K562 (cell line): ENCODE results near the gene RRAS. TPM values are rescaled to one million over a fixed set of nuclear protein-coding genes. Genes with fewer than 3 reads are reported as not detected.

Source experiments
- ATAC-seq: fragments of 200-7000 bp; cut with Tn5 transposase; 3 replicates; pipeline ENCODE4 v1.9.1; 2020; ENCODE audit warnings: moderate library complexity
- BruUV-seq: library from RNA; stranded (reverse); fragments of 400-500 nt; replicated peaks from 2 replicates; lab custom pipeline; 2021; lab: Mats Ljungman, UMichigan
- CTCF ChIA-PET: fragments of 300-600 bp; formaldehyde crosslinking; extraction: SDS; loops from one replicate; lab custom pipeline; 2021; ENCODE audit warnings: low intra/inter-chr PET ratio; lab: Yijun Ruan, JAX
- POLR2A ChIA-PET: fragments of 300-600, 350-650 bp; sonication (Branson Sonifier 250); formaldehyde crosslinking; extraction: SDS; loops from one replicate; lab custom pipeline; 2021; ENCODE audit warnings: antibody characterized with exemption, inconsistent platforms; lab: Yijun Ruan, JAX
- DNase-seq, 4 experiments: peaks; one replicate each; pipeline versions ENCODE4 v3.0.0 to v3.0.0-alpha.2; 2011 to 2018; ENCODE audit warnings: low spot score in 3 of 4, mixed read lengths in 3 of 4; ENCODE audit errors: extremely low read depth in 1 of 4
- FAIRE-seq: peaks from 2 replicates; lab custom pipeline; 2011; peaks lifted over from hg19 to GRCh38; lab: Jason Lieb, UNC
- H2AFZ ChIP-seq: 2 replicates; pipeline ENCODE4 v1.6.0; 2011; ENCODE audit warnings: low read depth, low read length, control low read depth, inconsistent platforms
- H3K27ac ChIP-seq: fragments of 200-600 bp; 3 replicates; pipeline ENCODE4 v1.8.0; 2011; ENCODE audit warnings: low read depth, mild to moderate bottlenecking, control low read depth, inconsistent platforms, low read length, moderate library complexity, mixed read lengths; ENCODE audit errors: extremely low read depth
- H3K27me3 ChIP-seq, 2 experiments: fragments of 300-600 bp in 1 of 2; 2 replicates in 1 of 2; 3 replicates in 1 of 2; pipeline versions ENCODE4 v1.6.0 to v1.8.0; 2011; ENCODE audit warnings: inconsistent platforms in 2 of 2, low read length in 2 of 2, mild to moderate bottlenecking in 1 of 2, mixed read lengths in 1 of 2, moderate library complexity in 1 of 2; ENCODE audit not compliant: control insufficient read depth in 2 of 2, insufficient read depth in 2 of 2
- H3K36me3 ChIP-seq: fragments of 300-600 bp; 3 replicates; pipeline ENCODE4 v1.8.0; 2011; ENCODE audit warnings: mild to moderate bottlenecking, low read length, inconsistent platforms; ENCODE audit not compliant: control insufficient read depth, insufficient read depth
- H3K4me1 ChIP-seq, 2 experiments: fragments of 200-600 bp in 1 of 2; replicated peaks in 1 of 2; 2 replicates in 1 of 2; 3 replicates in 1 of 2; pipeline versions ENCODE4 v1.5.1 to v1.8.0; 2011; ENCODE audit warnings: inconsistent platforms in 2 of 2, low read length in 2 of 2, mild to moderate bottlenecking in 1 of 2, mixed read lengths in 1 of 2, moderate library complexity in 1 of 2; ENCODE audit not compliant: control insufficient read depth in 2 of 2, insufficient read depth in 2 of 2
- H3K4me2 ChIP-seq: 2 replicates; pipeline ENCODE4 v1.6.1; 2011; ENCODE audit warnings: low read length, control low read depth, inconsistent platforms, mixed read lengths; ENCODE audit not compliant: insufficient read depth
- H3K4me3 ChIP-seq: fragments of 200-600 bp; sonication (generic), shearing (Covaris generic); 2 replicates; pipeline ENCODE4 v1.5.1; 2016; ENCODE audit warnings: control low read depth, inconsistent platforms
- H3K79me2 ChIP-seq: fragments of 200-600 bp; 3 replicates; pipeline ENCODE4 v1.8.0; 2011; ENCODE audit warnings: low read length, inconsistent platforms; ENCODE audit not compliant: control insufficient read depth, insufficient read depth
- H3K9ac ChIP-seq, 2 experiments: 2 replicates each; pipeline versions ENCODE4 v1.6.0 to v1.6.1; 2011; ENCODE audit warnings: low read depth in 2 of 2, low read length in 2 of 2, control low read depth in 1 of 2, inconsistent platforms in 1 of 2, mild to moderate bottlenecking in 1 of 2, mixed read lengths in 1 of 2; ENCODE audit not compliant: insufficient read depth in 1 of 2
- H3K9me1 ChIP-seq: one replicate; pipeline ENCODE4 v1.6.0; 2011; ENCODE audit warnings: inconsistent platforms, mild to moderate bottlenecking, low read length, moderate library complexity; ENCODE audit not compliant: control insufficient read depth, insufficient read depth
- H3K9me3 ChIP-seq: replicated peaks from 2 replicates; pipeline ENCODE4 v1.5.1; 2011; ENCODE audit warnings: low read depth, low read length, inconsistent platforms; ENCODE audit not compliant: control insufficient read depth, insufficient read depth
- H4K20me1 ChIP-seq: replicated peaks from 2 replicates; pipeline ENCODE4 v1.6.1; 2011; ENCODE audit warnings: low read length, inconsistent platforms, mixed read lengths; ENCODE audit not compliant: control insufficient read depth, insufficient read depth
- MCM2 ChIP-seq: fragments of 450-650 bp; IDR thresholded peaks from 2 replicates; pipeline ENCODE4 v1.6.1; 2017; ENCODE audit warnings: low read depth, mild to moderate bottlenecking
- NONO ChIP-seq, 2 experiments: fragments of 200-400 bp in 1 of 2; fragments of 450-650 bp in 1 of 2; formaldehyde crosslinking in 1 of 2; IDR thresholded peaks; 2 replicates each; pipeline ENCODE4 v1.6.1; 2017; ENCODE audit warnings: low read depth in 2 of 2, mild to moderate bottlenecking in 2 of 2, moderate library complexity in 2 of 2, low read length in 1 of 2
- POLR2G ChIP-seq: fragments of 200-400 bp; formaldehyde crosslinking; IDR thresholded peaks from 2 replicates; pipeline ENCODE4 v1.6.1; 2017; ENCODE audit warnings: low read depth, mild to moderate bottlenecking, antibody characterized with exemption, low read length, moderate library complexity
- RBFOX2 ChIP-seq: fragments of 200-400 bp; formaldehyde crosslinking; IDR thresholded peaks from 2 replicates; pipeline ENCODE4 v1.6.1; 2017; ENCODE audit warnings: low read depth, mild to moderate bottlenecking, low read length, moderate library complexity
- SIN3B ChIP-seq: fragments of 450-650 bp; IDR thresholded peaks from 2 replicates; pipeline ENCODE4 v1.6.1; 2017; ENCODE audit warnings: low read depth, mild to moderate bottlenecking, moderate library complexity
- SMARCB1 ChIP-seq: IDR thresholded peaks from 2 replicates; pipeline ENCODE4 v1.6.1; 2011; ENCODE audit warnings: improper control_type of control experiment, low read depth; ENCODE audit not compliant: insufficient read length
- WGBS: fragments of 100-300 bp; shearing (Covaris generic); methylation state at CpG from one replicate; pipeline ENCODE4 v1.1.6; 2016; ENCODE audit warnings: low coverage, mixed read lengths; ENCODE audit not compliant: insufficient coverage; ENCODE audit errors: missing lambda C conversion rate; 5-methylcytosine and 5-hydroxymethylcytosine counted together
- in situ Hi-C: fragments of 300-500 bp; cut with MboI; formaldehyde crosslinking; loops from 4 replicates; pipeline ENCODE4 v1.15.0; 2018; ENCODE audit warnings: inconsistent platforms, mixed read lengths
- intact Hi-C: fragments of 100-400 bp; cut with micrococcal nuclease; formaldehyde crosslinking; loops from 2 replicates; pipeline ENCODE4 v1.14.2; 2022
- polyA plus RNA-seq, 8 experiments: library from polyadenylated mRNA; depleted of rRNA in 4 of 8; stranded (reverse) in 5 of 8; unstranded in 3 of 8; fragments of >200 nt; fragmentation: Nextera tagmentation in 2 of 8; fragmentation: Illumina TruSeq in 1 of 8; extraction: Ambion mirVana in 2 of 8; extraction: Trizol in 1 of 8; gene quantifications; 2 replicates each; pipeline versions ENCODE4 v1.2.1 to v1.2.3, GENCODE V29; 2011 to 2014; ENCODE audit warnings: inconsistent platforms in 1 of 8, missing spikeins in 1 of 8
- total RNA-seq, 7 experiments: library from RNA; depleted of rRNA in 6 of 7; stranded (reverse); fragments of >200 nt in 6 of 7; fragmentation: Illumina TruSeq in 2 of 7; extraction: Trizol in 2 of 7; gene quantifications; 2 replicates each; pipeline versions ENCODE4 v1.2.1 to v1.2.3, GENCODE V29; 2011 to 2021; ENCODE audit warnings: low replicate concordance in 1 of 7
- TF ChIP-seq, protein P1 (sequence below): fragments of 450-650 bp; IDR thresholded peaks from 2 replicates; pipeline ENCODE4 v1.6.1; 2016; ENCODE audit warnings: antibody characterized with exemption
- TF ChIP-seq, protein P2 (sequence below): fragments of 450-650 bp; formaldehyde crosslinking; IDR thresholded peaks from 2 replicates; pipeline ENCODE4 v1.4.0; 2022; ENCODE audit warnings: mild to moderate bottlenecking, moderate library complexity

RRAS gene
- total and polyA plus RNA-seq, 9 of the 15 experiments (the other 6 are each of a cell fraction or from before 2014, with no cell fraction given), result 0.70 to 17.3 (median 8.2) TPM

DNA sequence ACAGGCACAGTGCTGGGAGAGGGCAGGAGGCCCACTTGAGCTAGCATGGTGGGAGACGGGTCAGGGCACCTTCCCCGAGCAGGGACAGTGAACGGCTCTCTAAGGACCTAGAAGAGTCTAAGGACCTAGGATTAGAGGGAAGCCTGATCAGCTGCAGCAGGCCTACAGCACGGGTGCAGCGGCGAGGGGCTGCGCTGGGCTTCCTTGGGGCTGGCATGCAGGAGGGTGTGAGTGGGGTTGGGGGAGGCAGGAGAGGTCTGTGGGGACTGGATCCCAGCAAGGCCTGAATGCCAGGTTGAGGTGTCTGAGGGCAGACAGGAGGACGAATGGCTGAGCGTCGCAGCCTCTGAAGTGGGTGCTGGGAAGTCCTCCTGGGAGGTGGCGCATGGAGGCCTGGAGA is 5.6 kb upstream of the RRAS start:
- WGBS, result 93% methylated on average over 10 of the region's 11 CpGs
- Histone ChIP-seq H4K20me1 (no peaks in the 10 kb centered on the region), H3K4me2 (no peak overlapping the region), H3K4me1 (peaks cover 17 to 30% of the 10 kb centered on the region in 2 experiments; a peak in 4 of 5 replicates), H3K79me2 (peaks cover 48% of the 10 kb centered on the region), H3K27ac (no peak overlapping the region), H3K9me1 (no peaks in the 10 kb centered on the region), H3K4me3 (no peak overlapping the region), H3K36me3 (peaks cover 63% of the 10 kb centered on the region; the same call in 2 of the 3 replicates), H3K9me3 (no peaks in the 10 kb centered on the region), H3K27me3 (no peaks in the 10 kb centered on the region), H2AFZ (no peak overlapping the region), H3K9ac (peak overlapping the region in 1 of 2 experiments; percentile 80; a peak in 2 of 4 replicates)
- FAIRE-seq, result no peak
- no TSS peak for BruUV-seq
- in situ Hi-C loops (no loop called here), intact Hi-C loops (no loop called here)
- TF ChIP-seq SMARCB1 (no peak), NONO (IDR thresholded peaks at IDR 0.05; ENCODE audit: low read depth in 2 of 2, low read length in 1 of 2) (no peak), POLR2G (peak; percentile 46), MCM2 (no peak), RBFOX2 (0 out of 2 replicates have a peak, but pooled peaks have one; percentile 29), SIN3B (no peak)
- TF ChIP-seq, protein P1, sequence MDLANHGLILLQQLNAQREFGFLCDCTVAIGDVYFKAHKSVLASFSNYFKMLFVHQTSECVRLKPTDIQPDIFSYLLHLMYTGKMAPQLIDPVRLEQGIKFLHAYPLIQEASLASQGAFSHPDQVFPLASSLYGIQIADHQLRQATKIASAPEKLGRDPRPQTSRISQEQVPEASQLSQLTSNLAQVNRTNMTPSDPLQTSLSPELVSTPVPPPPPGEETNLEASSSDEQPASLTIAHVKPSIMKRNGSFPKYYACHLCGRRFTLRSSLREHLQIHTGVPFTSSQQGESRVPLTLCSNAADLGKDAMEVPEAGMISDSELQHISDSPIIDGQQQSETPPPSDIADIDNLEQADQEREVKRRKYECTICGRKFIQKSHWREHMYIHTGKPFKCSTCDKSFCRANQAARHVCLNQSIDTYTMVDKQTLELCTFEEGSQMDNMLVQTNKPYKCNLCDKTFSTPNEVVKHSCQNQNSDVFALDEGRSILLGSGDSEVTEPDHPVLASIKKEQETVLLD, result no peak
- TF ChIP-seq, protein P2, sequence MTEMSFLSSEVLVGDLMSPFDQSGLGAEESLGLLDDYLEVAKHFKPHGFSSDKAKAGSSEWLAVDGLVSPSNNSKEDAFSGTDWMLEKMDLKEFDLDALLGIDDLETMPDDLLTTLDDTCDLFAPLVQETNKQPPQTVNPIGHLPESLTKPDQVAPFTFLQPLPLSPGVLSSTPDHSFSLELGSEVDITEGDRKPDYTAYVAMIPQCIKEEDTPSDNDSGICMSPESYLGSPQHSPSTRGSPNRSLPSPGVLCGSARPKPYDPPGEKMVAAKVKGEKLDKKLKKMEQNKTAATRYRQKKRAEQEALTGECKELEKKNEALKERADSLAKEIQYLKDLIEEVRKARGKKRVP (CRISPR knock-in tag), result no peak
- no peak for ATAC-seq
- ChIA-PET POLR2A (interaction anchor here (1.1 to 1.2 kb wide), 2 partner anchors 13 to 27 kb away, joined by 3 read pairs; no protein-coding TSS in a partner anchor), CTCF (no interaction called here)
- no peak for DNase-seq
